ENCODE data around the gene TPSB2.
"Not testable (repeated sequence)": the region's sequence is repeated elsewhere in the genome, so short reads cannot be mapped to it uniquely, and the experiment has no call there.

Gene TPSB2

GRCh38 chr16:1240436-1240835 is 10.5 kb upstream of the TPSB2 start, which contains the start of gene TPSAB1:
TSS of gene TPSAB1 (plus strand) at chr16:1240705. CDS start at chr16:1240939, 234 bp downstream.
- DNase-seq = not testable (repeated sequence)

GRCh38 chr16:1239575-1239974 is 9.6 kb upstream of the TPSB2 start:
- DNase-seq = not testable (repeated sequence)

GRCh38 chr16:1238909-1239308 is 8.9 kb upstream of the TPSB2 start:
- not testable (repeated sequence) for DNase-seq

GRCh38 chr16:1237990-1238389 is 8.0 kb upstream of the TPSB2 start:
- no peak for DNase-seq

GRCh38 chr16:1236659-1237058 is 6.7 kb upstream of the TPSB2 start:
- not testable (repeated sequence) for DNase-seq

GRCh38 chr16:1232049-1232748 is 2.2 kb upstream of the TPSB2 start:
- DNase-seq = not testable (repeated sequence)

- DNase-seq = not testable (repeated sequence)
These were observed 1.3 kb upstream of the TPSB2 start for GRCh38 chr16:1231301-1231700.

GRCh38 chr16:1230471-1231212 is 658 bp upstream of the TPSB2 start:
- DNase-seq = not testable (repeated sequence)

- DNase-seq = not testable (repeated sequence)
These were observed 508 bp downstream of the TPSB2 start for GRCh38 chr16:1229476-1229875.

GRCh38 chr16:1228227-1228626 is 1.8 kb downstream of the TPSB2 start:
- not testable (repeated sequence) for DNase-seq

- DNase-seq = not testable (repeated sequence)
These were observed 3.3 kb downstream of the TPSB2 start for GRCh38 chr16:1226692-1227091.

GRCh38 chr16:1225728-1226311 is 4.2 kb downstream of the TPSB2 start:
- DNase-seq = not testable (repeated sequence)

- no peak for DNase-seq
These were observed 4.9 kb downstream of the TPSB2 start, which contains the start of gene TPSG1 for GRCh38 chr16:1225051-1225451. TSS of gene TPSG1 (minus strand) at chr16:1225268. CDS start at chr16:1225252, 16 bp downstream.

GRCh38 chr16:1224558-1224957 is 5.4 kb downstream of the TPSB2 start:
- no peak for DNase-seq

- DNase-seq = no peak
These were observed 6.4 kb downstream of the TPSB2 start for GRCh38 chr16:1223355-1224214.

GRCh38 chr16:1222553-1223354 is 7.2 kb downstream of the TPSB2 start:
- DNase-seq = no peak

GRCh38 chr16:1221628-1222552 is 8.1 kb downstream of the TPSB2 start:
- peak; percentile 69 for DNase-seq

GRCh38 chr16:1220841-1221627 is 8.9 kb downstream of the TPSB2 start:
- DNase-seq = peak; percentile 20

- DNase-seq = no peak
These were observed 9.8 kb downstream of the TPSB2 start for GRCh38 chr16:1220098-1220728.

All from RPMI8226 (cell line).